Activated T-helper 1 cell treated with anti-CD3 and anti-CD28 coated beads, Interleukin-2, amount 50 U/mL, for 16 hours (primary cell): ENCODE results near the gene TEX38.
"Not testable (repeated sequence)": the region's sequence is repeated elsewhere in the genome, so short reads cannot be mapped to it uniquely, and the experiment has no call there.

ENCODE experiments used
- DNase-seq, 2 donors: peaks; one replicate each; pipeline ENCODE4 v3.0.0-alpha.2; 2020; ENCODE audit warnings: low read depth in 1 of 2, low spot score in 1 of 2

Gene TEX38

DNA sequence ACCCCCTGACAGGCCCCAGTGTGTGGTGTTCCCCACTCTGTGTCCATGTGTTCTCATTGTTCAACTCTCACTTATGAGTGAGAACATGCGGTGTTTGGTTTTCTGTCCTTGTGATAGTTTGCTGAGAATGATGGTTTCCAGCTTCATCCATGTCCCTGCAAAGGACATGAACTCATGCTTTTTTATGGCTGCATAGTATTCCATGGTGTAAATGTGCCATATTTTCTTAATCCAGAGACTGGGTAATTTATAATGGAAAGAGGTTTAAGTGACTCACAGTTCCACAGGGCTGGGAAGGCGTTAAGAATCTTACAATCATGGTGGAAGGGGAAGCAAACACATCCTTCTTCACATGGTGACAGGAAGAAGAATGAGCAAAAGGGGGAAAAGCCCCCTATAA, 17.0 kb upstream of the TEX38 start:
- not testable (repeated sequence) for DNase-seq

DNA sequence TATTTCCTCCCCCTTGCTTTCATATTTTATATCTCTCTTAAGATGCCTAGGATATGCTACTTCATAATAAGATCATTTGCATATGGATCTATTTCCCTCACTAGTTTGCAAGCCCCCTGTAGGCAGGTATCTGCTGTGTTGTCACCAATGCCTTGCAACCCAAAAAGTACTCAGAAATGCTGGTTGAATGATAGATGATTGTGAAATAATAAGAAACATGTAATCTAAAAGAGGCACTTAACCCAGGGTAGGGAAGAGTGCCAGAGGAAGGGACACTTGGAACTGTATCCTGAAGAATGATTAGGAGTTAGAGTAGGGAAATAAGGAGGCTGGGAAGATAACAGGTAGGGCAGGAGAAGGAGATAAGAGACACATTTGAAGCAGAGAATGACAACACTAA, 15.8 kb upstream of the TEX38 start:
- no peak for DNase-seq

DNA sequence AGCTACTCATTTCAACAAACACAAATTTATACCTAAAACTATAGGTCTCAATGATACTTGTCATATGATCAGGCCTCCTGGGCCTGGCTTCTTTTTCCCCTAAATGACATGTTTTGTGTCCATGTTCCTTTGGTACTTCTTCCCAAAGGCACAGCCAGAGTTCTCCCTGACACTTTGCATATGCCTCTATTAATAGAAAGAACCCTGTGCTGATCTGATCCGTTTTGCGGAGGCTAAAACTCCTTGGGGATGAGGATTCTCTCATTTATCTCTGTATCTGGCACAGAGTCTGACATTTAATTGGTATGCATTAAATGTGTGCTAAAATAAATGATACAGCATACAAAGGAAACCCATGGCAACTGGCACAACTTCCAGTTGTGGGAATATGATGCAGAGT, 15.0 kb upstream of the TEX38 start:
- DNase-seq = no peak

DNA sequence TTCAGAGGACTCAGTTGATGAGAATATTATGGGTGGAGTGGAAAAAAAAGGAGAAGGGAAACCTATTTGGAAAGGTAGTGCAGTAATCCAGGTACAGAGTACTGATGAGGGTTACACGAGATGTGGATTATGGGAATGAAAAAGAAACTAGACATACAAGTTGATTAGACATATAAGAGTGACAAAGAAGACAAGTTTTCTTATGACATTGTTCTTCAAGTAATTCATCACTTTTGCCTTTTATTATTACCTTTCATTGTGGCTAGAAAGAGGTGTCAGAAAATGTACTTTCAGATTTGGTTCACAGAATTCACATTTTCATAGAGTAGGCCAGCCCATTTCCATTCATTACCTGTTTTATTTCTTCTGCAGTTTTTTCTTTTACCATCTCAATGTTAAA, 13.9 kb upstream of the TEX38 start:
- DNase-seq = no peak

GRCh38 chr1:46659307-46659870, 12.3 kb upstream of the TEX38 start:
- no peak for DNase-seq

DNA sequence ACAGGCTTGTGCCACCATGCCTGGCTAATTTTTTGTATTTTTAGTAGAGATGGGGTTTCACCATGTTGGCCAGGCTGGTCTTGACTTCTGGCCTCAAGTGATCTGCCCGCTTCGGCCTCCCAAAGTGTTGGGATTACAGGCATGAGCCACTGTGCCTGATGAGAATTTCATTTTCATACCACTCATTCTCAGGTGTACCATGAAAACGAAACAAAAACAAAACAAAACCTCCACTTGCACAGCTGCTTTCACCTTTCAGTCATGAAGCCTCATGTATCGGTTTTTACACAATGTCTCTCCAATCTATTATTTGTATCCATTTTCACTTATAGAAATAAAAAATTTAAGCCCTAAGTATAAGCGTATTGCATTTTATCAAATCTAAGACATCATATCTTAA, 11.5 kb upstream of the TEX38 start:
- not testable (repeated sequence) for DNase-seq

DNA sequence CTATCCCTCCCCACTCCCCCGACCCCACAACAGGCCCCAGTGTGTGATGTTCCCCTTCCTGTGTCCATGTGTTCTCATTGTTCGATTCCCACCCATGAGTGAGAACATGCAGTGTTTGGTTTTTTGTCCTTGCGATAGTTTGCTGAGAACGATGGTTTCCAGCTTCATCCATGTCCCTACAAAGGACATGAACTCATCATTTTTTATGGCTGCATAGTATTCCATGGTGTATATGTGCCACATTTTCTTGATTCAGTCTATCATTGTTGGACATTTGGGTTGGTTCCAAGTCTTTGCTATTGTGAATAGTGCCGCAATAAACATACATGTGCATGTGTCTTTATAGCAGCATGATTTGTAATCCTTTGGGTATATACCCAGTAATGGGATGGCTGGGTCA, 8.7 kb upstream of the TEX38 start:
- not testable (repeated sequence) for DNase-seq

GRCh38 chr1:46665983-46666382, 5.7 kb upstream of the TEX38 start:
- DNase-seq = no peak

DNA sequence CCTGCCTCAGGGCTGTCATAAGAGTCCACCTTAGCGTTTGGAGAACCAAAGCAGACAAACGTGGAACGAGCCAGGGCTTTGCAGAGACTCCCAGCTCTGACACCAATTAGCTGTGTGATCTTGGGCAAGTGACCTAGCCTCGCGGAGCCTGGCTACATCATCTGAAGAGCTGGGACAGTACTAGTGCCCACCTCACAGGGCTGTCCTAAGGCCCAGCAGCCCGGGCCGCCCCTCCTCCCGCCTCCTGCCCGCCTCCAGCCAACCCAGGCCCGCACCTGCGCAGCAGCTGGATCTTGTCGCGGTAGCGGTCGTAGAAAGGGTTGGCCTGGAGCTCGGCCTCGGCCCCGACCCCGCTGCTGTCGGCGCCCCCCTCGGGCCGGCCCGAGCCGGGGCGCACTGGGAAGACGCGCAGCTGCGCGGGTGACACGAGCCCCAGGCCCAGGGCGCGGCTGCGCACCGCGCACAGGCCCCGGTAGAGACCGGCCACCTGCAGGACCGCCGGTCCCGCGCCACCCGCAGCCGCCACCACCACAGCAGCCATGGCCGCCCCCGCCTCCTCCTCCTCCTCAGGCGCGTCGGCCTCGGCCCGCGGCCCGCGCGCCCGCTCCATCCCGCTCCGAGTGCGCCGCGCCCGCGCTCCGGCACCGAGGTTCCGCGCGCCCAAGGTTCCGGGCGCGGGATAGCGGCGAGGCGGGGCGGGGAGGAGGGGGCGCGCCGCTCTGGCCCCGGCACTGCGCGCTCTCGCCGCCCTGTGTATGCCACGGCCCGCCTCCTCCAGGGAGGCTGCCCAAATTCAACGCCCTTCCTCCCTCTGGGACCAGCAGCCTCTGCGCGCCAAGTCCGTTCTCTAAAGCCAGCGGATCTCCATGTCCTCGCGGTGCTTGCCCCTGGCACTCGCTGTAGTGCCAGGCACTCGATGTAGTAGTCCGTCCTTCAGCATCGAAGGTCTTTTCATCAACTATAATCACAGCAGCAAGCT, 3.6 kb upstream of the TEX38 start, which contains the start of gene ATPAF1:
ATPAF1 (minus strand) TSS at position 583 of the 979 bp plus-strand sequence; CDS start at position 541, 42 bp downstream.
- DNase-seq = peak; percentile 19 to 43

DNA sequence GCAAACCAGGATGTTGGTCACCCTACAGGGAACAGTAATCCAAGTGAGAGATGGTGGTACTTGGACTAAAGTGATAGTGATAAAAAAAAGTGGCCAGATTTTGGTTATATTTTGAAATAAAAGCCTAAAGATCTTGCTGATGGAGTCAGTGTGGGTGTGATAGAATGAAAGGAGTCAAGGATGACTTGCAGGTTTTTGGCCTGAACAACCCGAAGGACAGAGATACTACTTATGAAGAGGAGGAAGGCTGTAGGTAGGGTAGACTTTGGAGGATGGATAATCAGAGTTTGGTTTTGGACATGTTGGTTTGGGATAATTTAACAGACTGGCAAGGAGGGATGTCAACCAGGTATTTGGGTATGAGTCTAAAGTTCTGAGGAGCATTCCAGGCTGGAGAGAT, 1.5 kb upstream of the TEX38 start:
- DNase-seq = no peak

GRCh38 chr1:46672696-46673095, 1.0 kb downstream of the TEX38 start:
- DNase-seq = no peak

GRCh38 chr1:46673749-46674182, 2.1 kb downstream of the TEX38 start:
- no peak for DNase-seq

GRCh38 chr1:46675549-46676314, 4.1 kb downstream of the TEX38 start:
- DNase-seq = no peak

DNA sequence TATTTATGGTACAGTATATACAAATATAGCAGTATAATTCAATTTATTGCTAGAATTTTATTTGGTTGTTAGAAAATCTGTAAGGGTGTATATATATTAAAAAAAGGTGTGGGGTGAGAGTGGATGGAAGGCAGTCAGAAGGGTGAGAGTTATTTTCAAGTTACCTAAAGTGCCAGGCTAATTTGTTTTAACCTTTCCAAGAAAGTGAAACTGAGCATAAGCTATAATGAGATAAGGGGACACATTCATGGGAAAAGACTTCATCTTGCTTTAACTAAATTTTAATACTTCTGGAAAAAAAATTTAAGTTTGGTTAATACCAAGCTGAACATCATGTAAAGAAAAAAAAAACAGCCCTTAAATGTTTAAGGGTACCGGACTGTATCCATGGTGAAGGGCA, 4.9 kb downstream of the TEX38 start:
- no peak for DNase-seq

DNA sequence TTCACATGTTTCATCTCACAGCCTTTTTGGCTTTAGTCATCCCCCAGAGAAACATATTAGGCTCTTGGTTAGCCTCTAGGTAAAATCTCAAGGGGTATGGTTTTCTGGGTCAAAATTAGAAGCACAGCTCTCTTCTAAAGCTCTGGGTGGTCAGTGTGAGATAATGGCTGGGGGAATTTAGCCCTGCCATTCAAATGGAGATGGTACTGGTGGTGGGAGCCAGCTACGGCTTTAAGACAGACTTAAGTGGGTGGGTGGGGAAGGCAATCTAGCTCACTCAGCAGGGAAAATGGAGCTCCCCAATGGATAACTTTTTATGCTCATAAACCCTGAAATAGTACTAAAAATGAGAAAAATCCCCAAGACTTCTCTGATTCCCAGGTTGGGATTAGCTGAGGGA, 5.7 kb downstream of the TEX38 start:
- no peak for DNase-seq

DNA sequence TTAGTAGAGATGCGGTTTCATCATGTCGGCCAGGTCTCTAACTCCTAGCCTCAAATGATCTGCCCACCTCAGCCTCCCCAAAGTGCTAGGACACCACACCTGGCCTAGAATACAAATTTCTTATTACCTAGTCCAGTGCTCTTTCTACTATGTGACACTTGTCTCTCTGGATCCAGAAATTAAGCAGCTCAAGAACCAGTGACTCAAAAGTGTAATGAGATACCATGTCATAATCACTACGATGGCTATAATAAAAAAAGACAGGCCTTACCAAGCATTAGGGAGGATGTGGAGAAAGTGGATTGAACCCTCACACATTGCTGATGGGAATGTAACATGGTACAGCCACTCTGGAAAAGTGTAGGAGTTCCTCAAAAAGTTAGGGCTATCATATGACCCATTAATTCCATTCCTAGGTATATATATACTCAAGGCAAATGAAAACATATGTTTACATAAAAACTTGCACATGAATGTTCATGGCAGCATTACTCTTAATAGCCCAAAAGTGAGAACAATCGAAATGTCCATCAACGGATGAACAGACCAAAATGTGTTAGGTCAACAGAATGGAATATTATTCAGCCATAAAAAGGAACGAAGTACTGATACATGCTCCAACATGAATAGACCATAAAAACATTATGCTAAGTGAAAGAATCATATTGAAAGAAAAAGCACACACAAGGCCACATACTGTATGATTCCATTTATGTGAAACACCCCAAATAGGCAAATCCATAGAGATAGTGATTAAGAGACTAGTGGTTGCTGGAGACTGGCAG, 8.3 kb downstream of the TEX38 start:
- no peak for DNase-seq

DNA sequence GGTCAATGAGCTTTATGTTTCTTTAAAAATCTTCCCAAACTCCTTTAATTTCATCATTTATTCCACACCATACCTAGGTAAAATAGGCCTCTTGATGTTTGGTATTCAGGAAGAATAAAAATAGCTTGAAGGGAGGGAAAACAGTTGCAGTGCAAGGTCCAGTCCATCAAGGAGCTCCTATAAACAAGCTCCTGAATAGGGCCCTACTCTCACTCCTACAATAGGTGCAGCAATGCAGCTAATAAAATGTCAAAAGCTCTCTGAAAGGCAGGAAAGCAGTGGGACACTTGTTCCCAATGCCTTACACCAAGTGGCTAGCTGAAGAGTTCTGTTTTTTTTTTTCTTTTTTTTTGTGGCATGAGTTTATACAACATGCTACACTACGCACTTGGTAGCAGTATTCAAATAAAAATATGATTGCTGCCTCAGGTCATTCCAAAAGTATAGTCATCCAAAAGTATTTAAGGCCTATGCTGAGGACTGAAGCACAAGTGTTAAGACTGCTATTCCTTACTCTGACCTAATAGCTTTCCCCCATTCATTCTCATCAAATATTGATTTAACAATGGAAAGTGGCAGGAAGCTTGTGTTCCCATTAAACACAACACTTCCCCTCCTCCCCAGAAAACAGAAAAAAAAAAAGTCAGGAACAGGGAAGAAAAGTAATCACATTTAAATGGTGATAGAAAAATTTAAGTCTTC, 9.8 kb downstream of the TEX38 start:
- no peak for DNase-seq

GRCh38 chr1:46682064-46682463, 10.4 kb downstream of the TEX38 start:
- DNase-seq = no peak

- no peak for DNase-seq
Measured at GRCh38 chr1:46684670-46685069, 13.0 kb downstream of the TEX38 start.

GRCh38 chr1:46686255-46686654, 14.6 kb downstream of the TEX38 start:
- no peak for DNase-seq
